GM08714 (cell line): ENCODE data around the gene CLMN.

Experiments
- H3K4me3 ChIP-seq: fragments of 200-500 bp; sonication (Bioruptor generic); 2 replicates; pipeline ENCODE4 v1.5.1; 2014; ENCODE audit warnings: mild to moderate bottlenecking, low read length, inconsistent platforms
- ZNF274 ChIP-seq: IDR thresholded peaks from 2 replicates; pipeline ENCODE4 v1.6.1; 2012; ENCODE audit warnings: mild to moderate bottlenecking, low read depth, low read length

Gene CLMN

GRCh38 chr14:95222870-95223398 lies 96.8 kb downstream of the CLMN start:
- no peak for TF ChIP-seq ZNF274
- no peak overlapping the region for H3K4me3 ChIP-seq

- no peak overlapping the region for H3K4me3 ChIP-seq
- TF ChIP-seq ZNF274: no peak
Observed at GRCh38 chr14:95222151-95222631, 97.5 kb downstream of the CLMN start.

DNA sequence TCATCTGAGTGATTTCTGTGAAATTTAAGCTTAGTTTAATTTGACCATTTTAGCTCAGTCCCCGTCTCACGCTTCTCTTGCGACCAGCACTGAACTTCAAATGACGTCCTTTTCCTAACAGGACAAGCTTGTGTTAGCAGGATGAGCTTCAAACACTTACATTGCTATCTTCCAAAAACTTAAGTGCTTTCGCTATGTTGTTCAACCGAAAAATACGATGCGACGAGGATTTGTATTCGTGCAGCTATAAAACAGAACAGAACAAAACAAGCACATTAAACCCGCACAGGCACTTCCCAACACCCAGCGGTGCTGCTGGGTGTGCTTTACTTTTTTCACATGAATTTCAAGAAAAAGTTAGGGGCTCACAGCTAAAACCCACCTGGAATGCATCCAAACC lies 98.2 kb downstream of the CLMN start:
- no peak for TF ChIP-seq ZNF274
- H3K4me3 ChIP-seq: no peak overlapping the region

GRCh38 chr14:95220663-95221231 lies 99.0 kb downstream of the CLMN start:
- no peak for TF ChIP-seq ZNF274

DNA sequence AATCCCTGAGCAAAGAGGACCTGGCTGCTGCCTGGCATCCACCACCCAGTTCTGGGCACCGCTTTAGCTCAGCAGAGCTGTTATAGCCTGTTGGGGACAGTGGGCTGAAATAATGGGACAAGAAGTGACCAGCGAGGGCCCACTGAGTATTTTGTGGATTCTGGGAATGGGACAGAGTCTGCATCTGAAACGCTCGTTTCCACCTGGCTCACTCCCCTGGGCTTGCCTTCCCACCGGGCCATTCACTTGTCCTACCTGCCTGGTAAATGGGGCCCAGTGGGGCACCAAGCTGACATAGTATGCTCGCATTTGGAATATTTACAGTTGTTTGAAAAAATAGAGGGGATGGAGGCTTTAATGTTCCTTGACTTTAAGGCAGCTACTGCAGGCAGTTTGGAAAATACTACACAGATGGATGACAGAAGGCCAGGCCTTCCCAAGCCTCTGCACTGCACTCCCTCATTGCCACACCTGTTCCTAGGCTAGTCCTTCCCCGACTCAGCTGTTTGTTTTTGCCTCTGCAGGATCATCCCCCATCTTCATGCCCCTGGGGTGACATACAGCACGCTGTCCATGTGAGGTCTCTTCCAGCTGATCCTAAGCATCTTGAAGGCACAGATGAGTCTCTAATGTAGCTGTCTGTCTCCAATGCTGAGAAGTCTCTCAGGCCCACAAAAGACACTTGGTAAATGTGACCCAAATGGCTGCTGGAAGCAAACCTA lies 101.1 kb downstream of the CLMN start:
- TF ChIP-seq ZNF274: no peak
- no peak overlapping the region for H3K4me3 ChIP-seq

More at GRCh38 chr14:95220663-95221231, 99.0 kb downstream of the CLMN start:
- no peak overlapping the region for H3K4me3 ChIP-seq

DNA sequence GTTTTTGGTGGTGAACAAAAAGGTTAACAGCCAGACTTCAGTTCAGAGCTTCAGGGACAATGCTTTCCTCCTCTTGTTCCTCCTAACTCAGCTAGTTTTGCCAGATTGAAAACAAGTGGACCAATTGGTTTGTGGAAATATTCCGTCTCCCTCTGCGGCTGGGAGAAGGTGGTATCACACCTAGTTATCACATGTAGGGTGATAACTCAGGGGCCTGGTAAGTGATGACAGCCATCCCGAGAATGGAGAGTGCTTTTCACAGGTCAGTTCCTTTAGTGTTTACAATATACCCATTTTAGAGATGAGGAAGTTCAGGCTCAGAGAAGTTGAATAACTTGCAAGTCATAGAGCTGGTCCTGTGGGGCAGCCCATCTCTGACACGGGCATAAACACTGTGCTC lies 101.7 kb downstream of the CLMN start:
- no peak overlapping the region for H3K4me3 ChIP-seq
- no peak for TF ChIP-seq ZNF274

DNA sequence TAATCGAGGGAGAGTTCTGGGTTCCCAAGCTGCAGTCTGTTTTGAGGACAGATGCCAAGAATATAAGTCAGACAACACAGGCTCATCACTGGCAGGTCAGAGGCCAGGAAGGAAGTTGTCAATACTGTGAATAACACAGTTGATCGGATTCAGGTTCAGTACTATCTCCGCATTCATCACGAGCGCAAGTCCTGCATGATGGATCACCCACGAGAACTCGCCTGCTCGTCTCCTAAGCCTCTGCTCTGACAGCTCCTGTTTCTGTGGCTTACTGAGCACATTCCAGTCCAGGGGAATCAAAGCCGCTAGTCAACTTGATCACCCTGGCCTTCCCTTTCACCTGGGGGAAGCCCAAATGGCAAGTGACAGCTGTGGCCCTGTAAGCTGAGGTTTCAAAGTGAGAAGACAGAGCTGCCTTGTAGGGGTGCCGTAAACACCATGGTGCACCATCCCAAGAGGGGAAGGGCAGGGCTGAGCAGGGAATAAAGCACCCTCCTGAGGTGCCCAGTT lies 102.3 kb downstream of the CLMN start:
- H3K4me3 ChIP-seq: no peak overlapping the region
- TF ChIP-seq ZNF274: no peak

- H3K4me3 ChIP-seq: no peak overlapping the region
- TF ChIP-seq ZNF274: no peak
Observed at GRCh38 chr14:95216008-95216407, 103.7 kb downstream of the CLMN start.

- H3K4me3 ChIP-seq: no peak overlapping the region
- no peak for TF ChIP-seq ZNF274
Observed at GRCh38 chr14:95215094-95215725, 104.5 kb downstream of the CLMN start.

- TF ChIP-seq ZNF274: no peak
Observed at GRCh38 chr14:95213774-95214173, 105.9 kb downstream of the CLMN start.

GRCh38 chr14:95211721-95212504 lies 107.8 kb downstream of the CLMN start:
- no peak overlapping the region; the same call in 1 of the 2 replicates for H3K4me3 ChIP-seq
- TF ChIP-seq ZNF274: no peak

More at GRCh38 chr14:95213774-95214173, 105.9 kb downstream of the CLMN start:
- H3K4me3 ChIP-seq: no peak overlapping the region

DNA sequence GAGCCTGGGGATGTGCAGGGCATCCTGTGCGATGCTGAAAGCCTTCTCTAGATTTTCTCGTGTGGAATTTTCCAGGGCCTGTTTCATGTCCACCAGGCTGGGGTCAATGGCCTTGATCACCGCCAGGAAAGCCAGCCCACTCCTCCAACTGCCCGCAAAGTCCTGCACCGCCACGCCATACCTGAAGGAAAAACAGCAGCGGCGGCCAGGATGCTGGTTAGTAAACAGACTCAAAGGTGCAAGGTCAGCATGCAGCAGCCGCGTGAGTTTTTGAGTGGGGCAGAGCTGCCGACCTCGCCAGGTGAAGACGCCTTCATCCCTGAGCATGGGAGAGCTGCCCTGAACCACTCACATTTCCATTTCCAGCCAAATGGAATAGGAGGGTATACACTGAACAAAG lies 109.0 kb downstream of the CLMN start:
- H3K4me3 ChIP-seq: no peak overlapping the region
- no peak for TF ChIP-seq ZNF274

DNA sequence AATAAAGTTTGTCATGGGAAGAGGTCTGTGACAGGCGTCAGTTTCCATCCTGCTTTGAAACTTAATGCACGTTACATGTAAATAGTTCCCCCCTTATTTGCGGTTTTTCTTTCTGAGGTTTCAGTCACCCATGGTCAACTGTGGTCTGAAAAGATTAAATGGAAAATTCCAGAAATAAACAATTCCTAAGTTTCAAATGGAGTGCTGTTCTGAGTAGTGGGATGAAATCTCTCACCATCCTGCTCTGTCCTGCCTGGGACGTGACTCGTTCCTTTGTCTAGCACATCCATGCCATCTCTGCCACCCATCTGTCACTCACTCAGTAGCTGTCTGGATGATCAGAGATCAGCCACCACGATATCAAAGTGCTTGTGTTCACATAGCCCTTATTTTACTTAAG lies 111.1 kb downstream of the CLMN start:
- no peak overlapping the region for H3K4me3 ChIP-seq
- no peak for TF ChIP-seq ZNF274
